Activated CD4-positive, alpha-beta T cell treated with anti-CD3 and anti-CD28 coated beads, Interleukin-10, Interleukin-2, amounts not matched to agents 100 ng/mL and 50 ng/mL, durations not matched to agents 16 hours and 8 hours (primary cell): Measurements from ENCODE around the gene C19orf73.
"Not testable (repeated sequence)": the region's sequence is repeated elsewhere in the genome, so short reads cannot be mapped to it uniquely, and the experiment has no call there.

ENCODE experiments used
- DNase-seq: peaks from one replicate; pipeline ENCODE4 v3.0.0-alpha.2; 2020

The C19orf73 gene

GRCh38 chr19:49148784-49149651 lies 30.1 kb upstream of the C19orf73 start:
- DNase-seq, result peak; percentile 81

DNA sequence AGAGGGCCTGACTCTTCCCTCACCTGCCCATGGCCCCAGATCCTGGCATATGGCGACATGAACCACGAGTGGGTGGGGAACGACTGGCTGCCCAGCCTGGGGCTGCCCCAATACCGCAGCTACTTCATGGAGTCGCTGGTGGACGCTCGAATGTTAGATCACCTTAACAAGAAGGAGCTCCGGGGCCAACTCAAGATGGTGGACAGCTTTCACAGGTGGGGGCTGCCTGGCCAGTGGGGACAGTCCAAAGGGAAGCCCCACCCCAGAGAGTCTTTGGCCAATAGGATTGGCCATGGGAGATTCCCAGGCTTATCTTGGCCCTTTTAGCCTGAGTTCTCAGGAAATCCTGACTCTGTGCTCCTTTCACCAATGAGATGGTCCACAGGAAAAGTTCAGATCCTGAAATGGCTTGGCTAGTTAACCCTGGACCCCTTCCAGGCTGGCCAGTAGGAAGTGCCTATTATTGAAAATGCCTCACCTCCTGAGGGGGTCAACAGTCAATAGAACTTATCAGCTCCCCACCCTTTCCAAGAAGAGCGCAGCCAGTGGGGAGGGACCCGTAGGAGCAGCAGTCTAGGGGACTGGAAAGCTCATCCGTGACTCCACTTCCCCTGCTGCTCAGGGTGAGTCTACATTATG lies 29.2 kb upstream of the C19orf73 start:
- no peak for DNase-seq

DNA sequence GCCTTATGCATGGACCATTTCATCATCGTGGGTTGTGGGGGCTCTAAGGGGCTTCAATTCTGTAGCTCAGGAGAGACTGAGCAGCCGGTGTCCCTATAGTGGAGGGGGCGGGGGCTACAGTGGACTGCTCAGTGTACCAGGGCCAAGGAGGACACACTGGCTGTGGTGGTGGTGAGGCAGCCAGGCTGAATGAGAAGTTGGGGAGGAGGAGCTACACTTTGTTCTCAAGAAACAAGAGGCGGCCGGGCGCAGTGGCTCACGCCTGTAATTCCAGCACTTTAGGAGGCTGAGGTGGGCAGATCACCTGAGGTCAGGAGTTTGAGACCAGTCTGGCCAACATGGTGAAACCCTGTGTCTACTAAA lies 27.4 kb upstream of the C19orf73 start:
- not testable (repeated sequence) for DNase-seq

- peak; percentile 82 for DNase-seq
These were observed 26.8 kb upstream of the C19orf73 start for GRCh38 chr19:49145573-49146407.

GRCh38 chr19:49142866-49143335 lies 24.0 kb upstream of the C19orf73 start:
- peak; percentile 79 for DNase-seq

- no peak for DNase-seq
These were observed 22.4 kb upstream of the C19orf73 start for GRCh38 chr19:49141352-49141751.

DNA sequence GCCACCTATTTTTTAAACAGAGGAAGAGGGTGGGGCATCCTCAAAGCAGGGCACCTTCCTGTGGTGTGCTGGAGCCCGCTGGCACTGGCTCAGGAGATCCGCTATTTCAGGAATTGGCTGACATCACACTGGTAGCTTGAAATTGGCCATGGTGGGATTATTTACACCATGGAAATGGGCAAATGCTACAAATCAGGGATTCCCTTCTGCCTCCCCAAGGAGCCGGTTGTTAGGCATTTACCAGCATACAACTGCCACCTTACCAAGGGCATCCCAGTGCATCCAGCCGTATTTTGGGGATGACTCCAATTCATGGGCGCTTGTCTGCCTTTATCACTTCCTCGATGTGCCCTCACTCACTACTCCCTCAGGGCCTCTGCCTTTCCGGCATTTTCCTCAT lies 22.0 kb upstream of the C19orf73 start:
- no peak for DNase-seq

GRCh38 chr19:49136771-49137171 lies 17.8 kb upstream of the C19orf73 start:
- DNase-seq, result no peak

DNA sequence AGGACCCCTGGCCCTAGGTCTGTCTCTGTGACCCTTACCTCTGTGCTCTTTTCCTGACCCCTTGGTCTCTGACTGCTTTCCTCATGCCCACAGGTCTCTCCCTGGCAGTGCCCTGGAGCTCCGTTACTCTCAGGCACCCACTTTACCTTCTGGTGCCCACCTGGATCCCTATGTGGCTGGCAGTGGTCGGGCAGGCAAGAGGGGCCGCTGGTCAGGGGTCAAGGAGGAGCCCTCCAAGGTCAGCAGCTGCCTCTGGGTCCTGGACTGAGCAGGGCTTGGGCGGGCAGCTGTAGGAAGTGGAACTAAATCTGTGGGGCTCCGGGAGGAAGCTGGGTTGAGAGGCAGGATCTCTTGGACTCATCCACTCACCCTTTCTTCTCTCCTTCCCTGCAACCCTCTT lies 16.7 kb upstream of the C19orf73 start:
- no peak for DNase-seq

- peak; percentile 35 for DNase-seq
These were observed 14.9 kb upstream of the C19orf73 start for GRCh38 chr19:49133621-49134454.

DNA sequence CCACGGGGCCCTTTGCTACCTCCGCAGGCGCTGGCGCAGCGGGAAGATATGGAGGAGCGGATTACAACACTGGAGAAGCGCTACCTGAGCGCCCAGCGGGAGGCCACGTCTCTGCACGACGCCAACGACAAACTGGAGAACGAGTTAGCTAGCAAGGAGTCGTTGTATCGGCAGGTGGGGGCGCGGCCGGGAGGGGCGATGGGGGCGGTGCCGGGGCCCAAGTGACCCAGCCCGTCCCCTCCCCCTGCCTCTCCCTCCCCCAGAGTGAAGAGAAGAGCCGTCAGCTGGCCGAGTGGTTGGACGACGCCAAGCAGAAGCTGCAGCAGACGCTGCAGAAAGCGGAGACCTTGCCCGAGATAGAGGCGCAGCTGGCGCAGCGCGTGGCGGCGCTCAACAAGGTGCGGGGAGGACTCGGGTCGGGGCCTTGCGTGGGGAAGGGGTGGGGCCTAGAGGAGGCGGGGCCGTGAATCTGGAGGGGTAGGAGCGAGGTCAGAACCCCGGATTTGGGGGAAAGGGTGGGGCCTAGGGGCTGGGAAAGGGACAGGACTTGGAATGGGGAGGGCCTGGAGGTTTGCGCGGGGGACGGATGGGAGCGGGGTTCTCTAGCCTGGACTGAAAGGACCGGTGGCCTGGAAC lies 14.1 kb upstream of the C19orf73 start:
- no peak for DNase-seq

DNA sequence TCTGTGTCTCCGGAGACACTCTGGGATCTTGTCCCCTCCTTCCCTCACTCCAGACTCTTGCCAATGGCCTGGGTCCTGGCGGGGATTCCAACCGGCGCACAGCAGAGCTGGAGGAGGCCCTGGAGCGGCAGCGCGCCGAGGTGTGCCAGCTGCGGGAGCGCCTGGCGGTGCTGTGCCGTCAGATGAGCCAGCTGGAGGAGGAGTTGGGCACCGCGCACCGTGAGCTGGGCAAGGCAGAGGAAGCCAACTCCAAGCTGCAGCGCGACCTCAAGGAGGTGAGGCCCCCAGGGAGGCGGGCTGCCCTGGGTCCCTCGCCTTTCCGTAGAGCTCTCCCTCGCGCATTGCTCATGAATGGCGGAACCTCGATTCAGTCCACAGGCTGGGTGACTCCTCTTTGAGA lies 11.4 kb upstream of the C19orf73 start:
- DNase-seq, result no peak

DNA sequence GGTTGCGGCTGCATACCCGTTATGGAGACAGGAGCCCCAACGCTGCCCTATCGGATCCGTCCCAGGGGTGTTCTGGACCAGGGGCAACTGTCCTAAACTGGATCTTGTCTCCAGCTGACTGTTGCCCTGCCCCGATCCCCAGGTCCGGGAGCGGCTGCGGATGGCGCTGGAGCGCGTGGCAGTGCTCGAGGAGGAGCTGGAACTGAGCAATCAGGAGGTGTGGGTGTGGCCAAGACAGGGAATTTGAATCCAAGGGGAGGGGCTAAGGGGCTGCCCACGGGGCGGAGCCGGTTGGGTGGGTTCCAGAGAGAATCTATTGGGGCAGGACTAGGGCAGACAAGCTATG lies 10.3 kb upstream of the C19orf73 start:
- no peak for DNase-seq

GRCh38 chr19:49128545-49129237 lies 9.7 kb upstream of the C19orf73 start:
- DNase-seq, result no peak

GRCh38 chr19:49127674-49128544 lies 9.0 kb upstream of the C19orf73 start:
- DNase-seq, result peak; percentile 97

- DNase-seq, result not testable (repeated sequence)
These were observed 8.3 kb upstream of the C19orf73 start for GRCh38 chr19:49127225-49127624.

DNA sequence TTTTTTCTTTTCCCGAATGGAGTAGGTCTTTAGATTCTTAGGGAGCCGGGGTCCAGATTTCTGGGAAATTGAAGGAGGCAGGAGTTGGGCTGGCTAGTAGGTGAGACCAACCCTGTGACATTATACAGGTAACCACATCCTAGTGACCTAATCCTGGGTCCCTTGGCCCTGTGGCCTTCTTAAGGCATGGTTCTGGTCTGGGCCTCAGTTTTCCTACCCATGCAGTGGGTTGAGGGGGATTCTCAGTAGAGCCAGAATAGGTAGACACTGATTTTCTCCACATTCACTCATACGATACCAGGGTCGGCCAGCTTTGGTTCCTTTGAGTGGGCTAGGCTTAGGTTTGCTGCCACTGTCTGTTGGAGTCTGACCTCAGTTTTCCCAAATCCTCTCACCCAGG lies 7.6 kb upstream of the C19orf73 start:
- DNase-seq, result no peak

GRCh38 chr19:49125025-49125731 lies 6.2 kb upstream of the C19orf73 start:
- no peak for DNase-seq

DNA sequence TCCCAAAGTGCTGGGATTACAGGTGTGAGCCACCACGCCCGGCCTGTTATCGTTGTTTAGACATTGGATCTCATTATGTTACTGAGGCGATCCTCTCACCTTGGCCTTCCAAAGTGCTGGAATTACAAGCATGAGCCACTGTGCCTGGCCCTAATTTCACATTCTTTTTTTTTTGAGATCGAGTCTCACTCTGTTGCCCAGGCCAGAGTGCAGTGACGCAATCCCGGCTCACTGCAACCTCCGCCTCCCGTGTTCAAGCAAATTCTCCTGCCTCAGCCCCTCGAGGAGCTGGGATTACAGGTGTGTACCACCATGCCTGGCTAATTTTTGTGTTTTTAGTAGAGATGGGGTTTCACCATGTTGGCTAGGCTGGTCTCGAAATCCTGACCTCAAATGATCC lies 4.3 kb upstream of the C19orf73 start:
- not testable (repeated sequence) for DNase-seq

- not testable (repeated sequence) for DNase-seq
These were observed 2.9 kb upstream of the C19orf73 start for GRCh38 chr19:49121841-49122240.
